Left ventricle myocardium superior (tissue), 1 donor: ENCODE results near the gene NFKB2. TPM values are rescaled to one million over a fixed set of nuclear protein-coding genes. Genes with fewer than 3 reads are reported as not detected.

ENCODE experiments used
- ATAC-seq: fragments of 200-7000 bp; cut with Tn5 transposase; one replicate; pipeline ENCODE4 v1.9.1; 2020; ENCODE audit warnings: mild to moderate bottlenecking, moderate library complexity
- DNase-seq: peaks from one replicate; pipeline ENCODE4 v3.0.0-alpha.2; 2020
- intact Hi-C: fragments of 100-400 bp; cut with micrococcal nuclease; formaldehyde crosslinking; loops from one replicate; pipeline ENCODE4 v1.11.0; 2022
- microRNA-seq: library from miRNA; unstranded; fragments of <30 nt; microRNA quantifications from one replicate; pipeline ENCODE4 v1.2.0, GENCODE V29; 2020; ENCODE audit warnings: borderline number of aligned reads
- total RNA-seq: library from RNA; stranded (reverse); fragmentation: NEBNext Ultra II Directional; extraction: Animal tissue kit (Norgen Biotek cat#: 25700); gene quantifications from one replicate; pipeline ENCODE4 v1.2.1, GENCODE V29; 2021
- donor health status: DM: no; HTN: yes; CAD: no; lungs with severe emphysema.

Gene NFKB2
- total RNA-seq, 1 donor from 2014 or later: 11.3 TPM

GRCh38 chr10:102435529-102436233, 40.2 kb downstream of the NFKB2 start:
- intact Hi-C loops: no loop called here
- no peak for DNase-seq
- ATAC-seq: no peak

- intact Hi-C loops: no loop called here
Measured at GRCh38 chr10:102436312-102436711, 40.8 kb downstream of the NFKB2 start.

GRCh38 chr10:102437515-102437914, 42.0 kb downstream of the NFKB2 start:
- no peak for ATAC-seq
- intact Hi-C loops: no loop called here
- DNase-seq: no peak

More at GRCh38 chr10:102436312-102436711, 40.8 kb downstream of the NFKB2 start:
- no peak for ATAC-seq
- no peak for DNase-seq

- no peak for ATAC-seq
- DNase-seq: no peak
- intact Hi-C loops: no loop called here
Measured at GRCh38 chr10:102438374-102438773, 42.9 kb downstream of the NFKB2 start.

GRCh38 chr10:102444851-102445250, 49.3 kb downstream of the NFKB2 start:
- intact Hi-C loops: no loop called here
- DNase-seq (no peak), ATAC-seq (no peak)

- intact Hi-C loops: no loop called here
- DNase-seq (peak; percentile 75), ATAC-seq (peak; percentile 64)
Measured at GRCh38 chr10:102449321-102450123, 54.0 kb downstream of the NFKB2 start.

- DNase-seq: no peak
- ATAC-seq: no peak
- intact Hi-C loops: no loop called here
Measured at GRCh38 chr10:102450124-102450373, 54.5 kb downstream of the NFKB2 start.

GRCh38 chr10:102450374-102451104, 55.0 kb downstream of the NFKB2 start:
- peak; percentile 94 for ATAC-seq
- DNase-seq: peak; percentile 93
- intact Hi-C loops: no loop called here

- DNase-seq (no peak), ATAC-seq (no peak)
- intact Hi-C loops: no loop called here
Measured at GRCh38 chr10:102451105-102451969, 55.8 kb downstream of the NFKB2 start, which contains the start of gene C10orf95. Gene C10orf95, minus strand, starts transcription at chr10:102451543. Its CDS starts 450 bp downstream, at chr10:102451093.

Small RNA genes within 50 kb of the gene (microRNA-seq; reads per million reads assigned to microRNA genes)
- 421 reads per million, percentile 64 among the genes with 10 or more reads in this experiment for gene MIR146B

Other genes with a start within 250 kb of the NFKB2 start
- 31.2 TPM for gene NOLC1, start 243.3 kb upstream of the NFKB2 start, total RNA-seq
- not detected for gene ELOVL3, start 169.4 kb upstream of the NFKB2 start, total RNA-seq
- 1.1 TPM for gene PITX3, start 154.2 kb upstream of the NFKB2 start, total RNA-seq
- gene GBF1, start 150.2 kb upstream of the NFKB2 start, total RNA-seq: 41.7 TPM
- 0.50 TPM for gene PSD, start 23.1 kb downstream of the NFKB2 start, total RNA-seq
- gene FBXL15, start 25.1 kb downstream of the NFKB2 start, total RNA-seq: 9.1 TPM
- gene CUEDC2, start 36.9 kb downstream of the NFKB2 start, total RNA-seq: 78.3 TPM
- not detected for gene C10orf95, start 55.8 kb downstream of the NFKB2 start, total RNA-seq
- 101 TPM for gene ACTR1A, start 107.0 kb downstream of the NFKB2 start, total RNA-seq
- 8.0 TPM for gene SUFU, start 108.3 kb downstream of the NFKB2 start, total RNA-seq
- 117 TPM for gene TRIM8, start 248.8 kb downstream of the NFKB2 start, total RNA-seq